Activated CD4-positive, alpha-beta T cell treated with anti-CD3 and anti-CD28 coated beads, Interleukin-2, amount 50 U/mL, for 4 hours (primary cell): Measurements from ENCODE around the gene SNRNP25.

ENCODE experiments used
- DNase-seq, 2 experiments: peaks; one replicate each; pipeline ENCODE4 v3.0.0-alpha.2; 2020

Gene SNRNP25

DNA sequence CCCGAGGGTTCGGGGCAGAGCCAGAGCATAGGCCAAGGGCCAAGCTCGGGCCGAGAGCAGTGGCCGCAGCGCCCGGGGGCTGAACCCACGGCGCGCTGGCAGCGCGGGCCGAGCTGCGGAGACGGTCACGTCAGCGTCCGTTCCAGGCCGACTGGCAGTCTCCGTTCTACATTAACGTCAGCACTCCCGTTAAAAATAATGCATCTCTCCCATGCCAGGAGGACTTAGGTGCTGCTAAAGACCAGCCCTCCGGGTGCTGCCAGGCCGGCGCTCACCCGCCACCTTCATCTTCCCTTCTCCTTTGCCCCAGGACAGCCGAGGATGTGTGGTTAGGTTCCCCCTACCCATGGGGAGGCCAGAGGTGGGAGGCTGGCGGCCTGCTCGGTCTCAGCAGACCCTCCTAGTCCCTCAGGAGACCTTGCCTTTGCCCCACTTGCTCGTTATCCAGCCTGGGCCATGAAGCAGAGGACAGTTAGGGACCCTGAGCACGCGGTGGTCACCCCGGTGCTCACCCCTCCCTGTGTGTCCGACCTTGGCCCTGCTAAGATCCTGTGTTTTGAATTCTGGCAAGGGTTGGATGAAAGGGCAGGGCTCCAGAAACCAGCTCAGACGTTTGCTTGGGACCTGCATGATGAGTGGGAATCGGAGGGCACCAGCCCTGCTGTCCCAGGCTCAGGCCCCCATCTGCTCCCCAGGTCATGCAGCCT is 25.0 kb downstream of the SNRNP25 start:
- no peak for DNase-seq

DNA sequence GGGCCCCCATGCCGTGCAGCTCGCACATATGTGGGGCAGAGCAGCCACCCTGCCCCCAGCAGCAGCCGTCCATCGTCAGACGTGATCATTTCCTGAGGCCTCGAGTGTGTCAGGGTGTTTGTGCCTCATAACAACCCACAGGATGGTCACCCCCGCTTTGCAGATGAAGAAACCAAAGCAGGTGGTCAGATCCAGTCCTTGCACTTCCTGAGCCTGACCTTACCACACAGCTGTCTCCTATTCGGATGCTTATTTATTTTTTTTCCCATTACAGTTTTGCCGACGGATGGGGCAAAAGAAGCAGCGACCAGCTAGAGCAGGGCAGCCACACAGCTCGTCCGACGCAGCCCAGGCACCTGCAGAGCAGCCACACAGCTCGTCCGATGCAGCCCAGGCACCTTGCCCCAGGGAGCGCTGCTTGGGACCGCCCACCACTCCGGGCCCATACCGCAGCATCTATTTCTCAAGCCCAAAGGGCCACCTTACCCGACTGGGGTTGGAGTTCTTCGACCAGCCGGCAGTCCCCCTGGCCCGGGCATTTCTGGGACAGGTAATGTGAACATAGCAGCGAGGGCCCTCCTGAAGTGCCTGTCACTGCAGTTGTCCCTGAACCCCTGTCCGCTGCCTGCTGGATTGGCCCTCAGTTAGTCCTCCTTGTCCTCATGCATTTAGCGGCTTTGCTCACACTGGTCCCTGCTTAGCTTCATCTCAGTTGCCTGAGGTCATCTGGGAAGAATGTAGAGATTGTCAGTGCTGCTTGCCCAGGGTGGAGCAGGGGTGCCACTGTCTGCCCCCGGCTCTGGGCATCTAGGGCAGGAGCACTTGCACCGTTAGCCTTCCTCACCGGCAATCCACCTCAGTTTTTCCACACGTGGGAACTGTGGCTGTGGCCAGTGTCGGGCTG is 25.8 kb downstream of the SNRNP25 start:
- DNase-seq = no peak

DNA sequence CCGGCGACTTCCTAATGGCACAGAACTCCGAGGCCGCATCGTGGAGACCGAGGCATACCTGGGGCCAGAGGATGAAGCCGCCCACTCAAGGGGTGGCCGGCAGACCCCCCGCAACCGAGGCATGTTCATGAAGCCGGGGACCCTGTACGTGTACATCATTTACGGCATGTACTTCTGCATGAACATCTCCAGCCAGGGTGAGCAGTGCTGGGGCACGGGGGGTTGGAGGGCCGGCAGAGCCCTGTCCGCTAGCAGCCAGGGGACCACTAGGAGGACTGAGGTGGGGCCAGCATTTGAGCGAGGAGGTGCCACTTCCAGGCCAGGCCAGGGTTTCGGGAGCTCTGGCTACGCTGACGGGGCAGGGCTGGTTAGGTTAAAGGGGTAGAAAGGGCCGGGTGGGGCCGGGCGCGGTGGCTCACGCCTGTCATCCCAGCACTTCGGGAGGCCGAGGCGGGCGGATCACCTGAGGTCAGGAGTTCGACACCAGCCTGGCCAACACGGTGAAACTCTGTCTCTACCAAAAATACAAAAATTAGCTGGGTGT is 29.5 kb downstream of the SNRNP25 start:
- no peak for DNase-seq

DNA sequence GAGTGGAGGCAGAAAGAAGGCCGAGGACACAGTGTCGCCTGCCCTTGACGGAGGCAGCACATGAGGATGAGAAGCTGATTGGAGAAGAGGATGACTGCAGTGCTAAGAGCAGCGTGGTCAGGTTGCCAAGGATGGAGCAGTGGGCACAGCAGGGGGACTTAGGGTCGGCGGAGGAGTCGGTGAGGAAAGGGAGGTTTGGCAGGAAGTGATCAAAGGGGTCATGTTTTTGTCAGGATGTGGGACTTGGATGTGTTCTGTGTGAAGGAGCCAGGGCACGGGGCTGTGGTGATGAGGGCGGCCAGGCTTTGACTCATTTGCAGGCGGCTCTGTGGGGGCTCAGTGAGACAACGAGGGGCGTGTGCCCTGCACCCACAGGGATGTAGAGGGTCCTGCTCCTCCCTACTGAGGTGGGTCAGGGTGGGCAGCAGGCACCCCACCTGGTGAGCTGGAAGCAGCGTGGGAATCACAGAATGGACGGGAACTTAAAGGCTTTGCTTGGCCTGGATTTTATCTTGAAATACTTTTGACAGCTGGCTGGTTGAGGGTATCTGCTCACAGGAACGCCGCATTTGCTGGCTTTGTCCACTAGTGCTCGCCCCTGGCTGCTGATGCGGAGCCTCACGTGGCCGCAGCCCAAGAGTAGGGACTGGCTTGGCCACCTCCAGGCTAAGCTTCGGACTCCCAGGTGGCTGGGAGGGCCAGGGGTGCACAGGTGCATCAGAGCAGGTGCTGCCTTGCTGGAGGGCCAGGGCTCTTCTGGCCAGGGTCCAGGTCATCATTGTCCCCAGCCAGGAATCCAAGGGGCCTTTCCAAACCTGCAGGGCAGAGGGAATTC is 30.4 kb downstream of the SNRNP25 start:
- DNase-seq = no peak

DNA sequence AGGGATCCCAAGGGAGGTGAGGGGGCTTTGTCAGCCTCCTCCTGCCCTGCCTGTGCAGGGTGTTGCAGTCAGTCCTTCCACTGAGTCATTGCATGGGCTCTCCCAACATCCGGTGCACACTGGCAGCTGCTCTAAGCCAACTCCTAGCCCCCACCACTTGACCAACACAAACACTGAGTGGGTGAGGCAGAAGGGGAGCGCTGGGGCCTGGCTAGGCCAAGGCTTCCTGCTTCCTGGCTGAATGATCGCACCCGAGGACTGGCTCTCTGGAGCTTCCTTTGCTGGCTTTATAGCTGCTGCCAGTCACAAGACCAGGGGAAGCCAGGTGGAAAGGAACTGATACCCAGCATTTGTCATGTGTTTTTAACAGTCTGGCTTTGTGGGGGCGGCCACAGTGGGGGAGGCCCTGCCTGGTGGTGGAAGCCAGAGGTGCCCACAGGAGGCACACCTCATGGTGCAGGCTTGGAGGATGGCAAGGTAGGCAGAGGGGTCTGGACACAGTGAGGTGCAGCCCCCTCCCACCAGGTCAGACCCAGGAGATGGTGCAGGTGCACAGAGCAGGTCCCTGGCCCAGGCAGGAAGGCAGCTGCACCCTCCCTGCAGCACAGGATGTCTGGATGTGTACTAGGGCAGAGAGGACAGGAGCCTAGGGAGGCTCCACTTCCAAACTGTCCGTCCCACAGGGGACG is 31.2 kb downstream of the SNRNP25 start:
- DNase-seq = peak; percentile 17 to 23

DNA sequence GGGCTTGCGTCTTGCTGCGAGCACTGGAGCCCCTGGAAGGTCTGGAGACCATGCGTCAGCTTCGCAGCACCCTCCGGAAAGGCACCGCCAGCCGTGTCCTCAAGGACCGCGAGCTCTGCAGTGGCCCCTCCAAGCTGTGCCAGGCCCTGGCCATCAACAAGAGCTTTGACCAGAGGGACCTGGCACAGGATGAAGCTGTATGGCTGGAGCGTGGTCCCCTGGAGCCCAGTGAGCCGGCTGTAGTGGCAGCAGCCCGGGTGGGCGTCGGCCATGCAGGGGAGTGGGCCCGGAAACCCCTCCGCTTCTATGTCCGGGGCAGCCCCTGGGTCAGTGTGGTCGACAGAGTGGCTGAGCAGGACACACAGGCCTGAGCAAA is 31.8 kb downstream of the SNRNP25 start:
- no peak for DNase-seq

DNA sequence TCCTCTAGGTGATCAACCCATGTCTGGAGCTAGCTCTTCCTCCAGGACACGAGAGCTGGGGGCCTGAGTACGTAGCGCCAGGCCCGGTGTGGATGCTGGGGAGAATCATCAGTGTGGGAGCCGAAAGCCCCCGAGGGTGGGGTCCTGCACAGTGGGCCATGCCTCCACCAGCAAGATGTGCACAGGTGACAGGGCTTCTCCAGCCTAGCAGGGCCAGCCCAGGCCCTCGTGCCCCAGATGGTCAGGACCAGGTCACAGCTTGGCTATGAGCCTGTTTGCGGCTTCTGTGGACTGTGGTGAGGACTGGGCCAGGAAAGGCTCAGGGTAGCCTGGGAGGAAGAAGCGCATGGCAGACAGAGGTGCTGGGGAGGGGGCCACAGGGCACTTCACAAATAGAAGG is 32.2 kb downstream of the SNRNP25 start:
- DNase-seq = no peak

DNA sequence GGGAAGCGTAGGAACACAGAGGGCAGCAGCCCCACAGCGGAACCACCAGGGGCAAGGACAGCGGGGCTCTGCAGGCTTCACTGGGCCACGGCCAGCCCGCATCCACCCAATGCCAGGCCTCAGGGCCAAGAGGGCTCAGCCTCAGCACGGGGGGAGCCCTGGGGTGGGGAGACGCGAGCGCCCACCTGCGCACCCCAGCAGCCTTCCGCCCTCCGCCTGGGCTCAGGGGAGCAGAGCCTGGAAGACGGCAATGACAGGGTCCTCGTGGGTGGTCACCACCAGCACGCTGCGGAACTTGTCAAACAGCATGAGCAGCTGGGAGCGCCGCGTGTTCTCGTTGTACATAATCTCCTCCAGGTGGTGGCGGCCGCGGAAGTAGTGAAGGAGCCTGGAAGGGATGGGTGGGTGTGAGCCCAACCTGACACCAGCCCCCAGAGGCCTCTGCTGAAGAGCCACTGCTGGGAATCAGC is 32.9 kb downstream of the SNRNP25 start:
- DNase-seq = no peak

DNA sequence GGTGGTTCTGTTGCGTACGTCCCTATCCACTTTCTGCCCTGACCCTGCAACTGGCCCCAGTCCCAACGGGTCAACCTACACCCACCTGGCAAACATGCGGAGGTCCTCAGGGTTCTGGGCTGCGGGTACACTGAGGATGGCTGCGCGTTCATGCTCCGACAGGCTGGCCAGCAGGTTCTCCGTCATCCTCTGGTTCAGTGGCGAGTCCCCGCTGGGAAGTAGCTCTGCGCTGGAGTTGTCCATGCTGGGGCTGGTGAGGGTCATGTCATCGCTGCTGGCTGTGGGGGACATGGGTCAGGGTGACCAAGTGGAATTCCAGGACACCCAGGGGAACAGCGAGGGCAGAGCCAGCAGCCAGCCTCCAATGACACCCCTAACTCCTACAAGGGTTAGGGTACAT is 35.0 kb downstream of the SNRNP25 start:
- no peak for DNase-seq

DNA sequence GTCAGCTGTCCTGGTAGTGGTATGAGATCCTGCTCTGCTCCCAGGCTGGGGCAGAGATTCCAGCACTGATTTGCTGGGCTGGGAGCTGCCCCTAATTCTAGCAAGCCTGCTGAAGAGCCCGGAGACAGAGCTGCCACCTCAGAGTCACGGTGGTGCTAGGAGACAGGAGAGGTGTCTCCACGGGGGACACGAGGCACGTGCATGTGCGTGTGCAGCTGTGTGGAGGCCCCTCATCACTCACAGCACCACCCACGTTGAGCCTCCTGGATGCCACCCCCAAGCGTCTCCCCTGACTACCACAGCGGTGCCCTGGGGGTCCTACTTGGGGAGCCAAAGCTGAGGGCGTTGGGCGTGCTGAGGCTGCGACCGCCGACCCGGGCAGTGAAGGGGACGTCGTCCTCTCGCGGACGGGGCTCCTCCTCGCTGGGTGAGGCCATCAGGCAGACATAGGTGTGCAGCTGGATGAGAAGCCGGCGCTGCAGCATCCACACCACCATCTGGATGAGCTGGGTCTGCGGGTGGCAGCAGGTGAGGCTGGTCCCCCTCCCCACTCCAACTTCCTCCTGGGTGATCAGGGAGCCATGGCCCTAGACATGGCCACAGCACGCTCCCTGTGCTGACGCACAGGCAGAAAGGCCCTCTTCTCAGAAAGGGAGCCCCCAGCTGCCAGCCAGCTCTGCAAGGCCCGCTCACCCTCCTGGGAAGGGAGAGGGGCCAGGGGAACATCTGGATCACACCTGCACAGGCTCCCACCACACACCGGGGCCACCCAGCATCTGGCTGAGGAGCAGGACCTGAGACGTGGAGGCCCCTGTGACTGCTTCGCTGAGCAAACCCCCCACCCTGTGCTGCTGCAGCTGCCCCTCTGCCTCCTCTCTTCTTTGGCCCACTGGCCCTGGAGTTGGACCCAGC is 36.0 kb downstream of the SNRNP25 start:
- no peak for DNase-seq

DNA sequence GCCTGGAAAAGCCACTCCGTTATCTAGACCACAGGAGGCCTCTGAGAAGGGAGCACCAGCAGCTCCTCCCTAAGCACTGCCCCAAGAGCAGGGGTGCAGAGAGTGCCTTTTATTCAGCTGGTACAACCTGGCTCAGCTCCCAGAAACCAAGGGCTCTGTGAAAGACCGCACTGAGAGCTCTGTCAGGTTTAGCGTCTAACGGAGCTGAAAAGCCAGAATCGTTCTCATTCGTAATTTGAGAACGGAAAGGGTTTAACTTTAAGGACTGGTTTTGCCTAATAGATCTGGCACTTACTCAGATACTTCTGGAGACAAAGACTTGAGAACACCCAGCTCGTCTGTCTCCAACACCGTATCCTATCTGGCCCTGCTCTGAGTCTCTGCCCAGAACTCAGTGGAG is 37.9 kb downstream of the SNRNP25 start:
- no peak for DNase-seq

DNA sequence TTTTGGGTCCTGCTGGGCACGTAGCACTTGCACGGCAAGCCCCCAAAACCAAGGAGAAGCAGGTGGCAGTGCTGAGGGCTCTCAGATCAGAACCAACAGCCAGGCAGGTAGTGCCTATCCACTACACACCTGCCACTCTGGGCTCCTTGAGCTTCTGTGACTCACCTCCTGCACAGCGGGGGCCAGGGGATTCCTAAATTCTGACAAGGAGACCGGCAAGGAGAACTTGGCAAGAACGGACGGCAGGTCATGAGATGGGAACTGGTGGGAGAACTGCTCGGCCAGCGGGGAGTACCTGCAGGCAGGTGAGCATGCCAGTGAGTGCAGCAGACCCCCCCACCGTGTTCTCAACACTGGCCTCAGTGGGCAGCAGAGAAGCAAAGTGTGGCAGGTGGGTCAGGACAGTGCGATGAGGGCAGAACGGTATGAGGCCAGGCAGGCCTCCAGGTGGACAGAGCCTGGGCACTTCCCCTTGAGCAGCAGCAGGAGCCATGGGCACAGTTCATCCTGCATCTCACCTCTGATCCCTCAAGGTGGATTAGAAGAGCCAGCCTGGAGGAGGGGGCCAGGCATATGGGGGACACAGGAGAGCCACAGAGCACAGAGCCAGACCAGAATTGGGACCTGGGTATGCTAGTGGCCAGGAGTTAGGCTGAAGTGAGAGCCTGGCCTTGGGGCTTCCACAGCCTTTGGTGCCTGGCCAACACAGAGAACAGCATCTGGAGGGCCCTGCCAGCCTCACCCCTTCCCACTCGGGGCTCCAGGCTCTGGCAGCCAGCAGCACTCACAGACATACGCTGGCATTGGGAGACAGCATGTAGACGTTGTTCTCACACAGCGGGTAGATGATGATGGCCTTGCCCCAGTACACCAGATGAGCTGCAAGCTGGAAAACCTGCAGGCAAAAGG is 39.1 kb downstream of the SNRNP25 start:
- DNase-seq = no peak

DNA sequence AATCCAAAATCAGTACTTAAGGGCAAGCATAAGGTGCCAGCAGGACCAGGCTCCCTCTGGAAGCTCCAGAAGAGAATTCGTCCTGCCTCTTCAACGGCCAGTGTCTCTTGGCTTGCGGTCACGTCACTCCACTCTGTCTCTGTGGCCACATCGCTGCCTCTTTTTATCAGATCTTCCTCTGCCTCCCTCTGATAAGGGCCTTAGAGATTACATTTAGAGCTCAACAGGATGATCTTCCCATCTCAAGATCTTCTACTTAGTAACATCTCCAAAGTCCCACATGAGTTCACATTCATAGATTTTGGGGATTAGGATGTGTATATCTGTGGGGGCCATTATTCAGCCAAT is 41.3 kb downstream of the SNRNP25 start:
- no peak for DNase-seq

DNA sequence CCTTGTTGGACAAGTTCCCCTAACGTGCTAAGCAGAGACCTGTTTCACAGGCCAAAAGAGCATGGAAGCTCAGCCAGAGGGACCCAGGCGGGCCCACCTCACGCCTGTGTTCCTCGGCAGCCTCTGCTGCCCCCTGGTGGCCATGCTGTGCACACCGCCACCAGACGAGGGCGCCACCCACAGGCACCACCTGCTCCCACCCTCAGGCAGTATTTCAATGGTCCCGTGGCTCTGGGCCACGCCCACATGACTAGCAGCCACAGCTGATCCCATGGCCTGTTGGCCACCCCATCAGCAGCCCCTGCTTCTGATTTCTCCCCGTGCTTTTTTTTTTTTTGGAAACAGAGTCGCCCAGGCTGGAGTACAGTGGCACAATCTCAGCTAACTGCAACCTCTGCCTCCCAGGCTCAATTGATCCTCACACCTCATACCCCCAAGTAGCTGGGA is 43.3 kb downstream of the SNRNP25 start:
- DNase-seq = peak; percentile 83 to 84

DNA sequence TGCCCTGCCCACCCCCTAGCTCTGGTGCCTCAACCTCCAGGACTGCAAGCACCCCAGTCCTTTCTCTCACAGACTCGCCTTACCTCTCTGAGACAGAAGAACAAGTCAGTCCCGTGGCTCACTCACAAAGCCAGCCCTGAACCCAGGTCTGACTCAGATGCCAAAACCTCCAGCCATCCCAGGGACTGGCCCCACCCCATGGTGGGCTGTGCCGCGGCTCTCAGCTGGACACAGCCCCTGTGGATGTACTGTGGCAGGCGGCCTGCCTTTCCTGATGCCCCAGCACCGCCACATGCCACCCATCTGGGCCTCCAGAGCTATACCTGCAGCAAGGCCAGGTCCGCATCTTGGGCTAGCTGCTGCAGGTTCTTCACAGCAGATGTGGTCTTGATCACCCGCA is 44.2 kb downstream of the SNRNP25 start:
- no peak for DNase-seq

DNA sequence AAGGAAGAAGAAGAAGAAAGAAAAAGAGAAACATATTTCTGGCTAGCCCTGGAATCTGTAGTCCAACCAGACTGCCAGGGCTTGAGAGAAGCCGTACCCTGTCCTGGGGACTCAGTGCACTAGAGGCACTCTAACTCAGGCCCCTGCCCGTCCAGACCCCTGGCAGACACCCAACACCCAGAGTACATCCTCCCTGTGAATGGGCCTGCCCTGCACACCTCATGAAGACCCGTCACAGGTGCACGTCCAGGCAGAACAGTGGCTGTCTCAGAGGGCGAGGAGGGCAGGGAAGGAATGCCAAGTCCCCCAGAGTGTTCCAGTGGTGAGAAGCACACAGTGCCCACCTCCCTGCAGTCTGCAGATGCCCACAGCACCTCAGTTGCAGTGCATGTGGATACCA is 47.4 kb downstream of the SNRNP25 start:
- no peak for DNase-seq

DNA sequence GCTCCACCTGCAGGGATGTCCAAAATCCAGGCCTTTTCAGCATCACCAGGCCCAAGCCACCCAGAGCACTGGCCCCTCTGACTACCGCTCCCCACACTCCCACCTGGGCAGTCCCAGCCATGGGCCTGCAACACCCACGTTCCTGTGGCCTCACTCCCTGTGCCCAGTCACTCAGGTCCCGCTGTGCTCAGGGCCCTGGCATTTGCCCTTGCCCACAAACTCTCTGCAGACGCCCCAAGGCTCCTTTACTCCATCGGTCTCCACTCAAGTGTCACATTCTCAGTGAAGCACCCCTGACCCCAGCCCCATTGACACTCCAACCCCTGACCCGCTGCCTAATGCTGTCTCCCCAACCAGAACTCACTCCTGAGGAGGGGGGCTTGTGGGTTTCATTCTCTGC is 48.0 kb downstream of the SNRNP25 start:
- no peak for DNase-seq

DNA sequence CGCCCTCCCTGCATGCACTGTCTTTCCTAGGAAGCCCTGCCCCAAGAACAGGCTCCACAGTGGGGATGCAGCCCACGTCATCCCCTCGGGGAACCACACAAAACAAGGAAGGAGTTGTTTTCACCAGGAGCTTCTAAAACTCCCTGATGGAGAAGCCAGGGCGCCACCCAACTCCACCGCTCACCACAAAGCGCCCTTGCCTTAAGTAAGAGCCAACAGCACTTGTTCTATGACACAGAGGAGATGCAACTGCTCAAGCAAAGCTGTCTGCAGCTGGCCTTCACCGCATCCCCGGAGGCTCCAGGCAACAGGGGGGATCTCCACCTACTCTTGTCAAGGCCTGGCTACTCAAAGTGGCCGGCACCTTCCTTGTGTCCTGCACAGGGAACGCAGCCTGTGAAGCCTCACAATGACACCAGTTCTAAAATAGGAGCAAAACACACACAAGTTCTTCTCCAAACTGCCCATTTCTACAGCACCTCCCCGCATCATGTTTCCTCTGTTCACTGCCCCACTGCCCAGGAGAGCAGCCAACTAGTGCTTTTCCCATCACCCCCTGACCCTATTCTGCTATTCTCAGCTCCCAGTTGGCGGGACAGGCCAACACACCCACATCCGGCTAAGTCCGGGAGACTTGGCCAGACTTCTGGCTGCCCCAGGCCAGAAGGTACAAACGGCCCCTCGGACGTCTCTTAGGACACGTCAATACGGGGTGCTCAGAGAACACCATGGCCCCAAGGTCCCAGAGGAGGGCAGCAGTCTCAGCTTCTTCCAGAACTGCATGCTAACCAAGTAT is 48.6 kb downstream of the SNRNP25 start:
- DNase-seq = no peak

DNA sequence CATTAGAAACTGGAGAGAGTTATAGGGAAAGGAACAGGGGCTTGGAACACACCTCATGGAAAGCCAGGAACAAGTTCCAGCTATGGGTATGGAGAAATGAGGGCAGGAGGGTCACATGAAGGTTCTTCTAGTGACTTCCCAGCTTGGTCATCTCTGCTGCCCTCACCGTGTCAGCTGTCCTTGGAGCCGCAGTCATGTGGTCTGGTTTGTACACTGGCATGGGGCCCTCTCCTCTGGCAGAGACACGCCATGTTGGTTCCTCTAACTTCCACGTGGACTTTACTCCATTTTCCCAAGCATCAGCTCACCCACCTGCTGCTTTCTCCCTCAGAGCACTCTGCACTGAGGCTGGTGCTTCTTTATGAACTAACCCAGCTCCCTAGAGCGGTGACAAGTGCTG is 50.7 kb downstream of the SNRNP25 start:
- DNase-seq = no peak
